GM20431 (cell line): Measurements from ENCODE around the gene CCNJL.

Experiments used
- in situ Hi-C: fragments of 300-500 bp; cut with MseI, MboI; formaldehyde crosslinking; loops from one replicate; pipeline ENCODE4 v1.15.0; 2020; ENCODE audit warnings: low sequenced_read_pairs; ENCODE audit not compliant: unreplicated experiment

The CCNJL gene

DNA sequence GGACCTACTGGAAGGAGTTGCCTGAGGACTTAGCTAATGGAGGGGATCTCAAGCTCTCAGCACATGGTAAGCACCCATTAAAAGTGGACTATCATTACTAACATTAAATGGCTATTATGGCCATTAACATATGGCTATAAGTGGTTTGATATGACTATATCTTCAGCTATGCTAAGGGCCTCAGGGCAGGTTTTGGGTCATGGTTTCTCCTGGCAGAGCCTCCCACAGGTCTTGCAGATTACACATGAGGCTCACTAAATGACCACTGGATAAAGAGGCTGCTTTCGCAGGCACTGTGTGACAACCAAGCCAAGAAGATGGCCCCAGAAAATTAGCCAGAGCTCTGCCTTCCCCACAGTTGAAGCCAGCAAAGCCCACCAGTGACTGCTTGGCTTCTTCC lies 15.4 kb downstream of the CCNJL start:
- in situ Hi-C loops: no loop called here

DNA sequence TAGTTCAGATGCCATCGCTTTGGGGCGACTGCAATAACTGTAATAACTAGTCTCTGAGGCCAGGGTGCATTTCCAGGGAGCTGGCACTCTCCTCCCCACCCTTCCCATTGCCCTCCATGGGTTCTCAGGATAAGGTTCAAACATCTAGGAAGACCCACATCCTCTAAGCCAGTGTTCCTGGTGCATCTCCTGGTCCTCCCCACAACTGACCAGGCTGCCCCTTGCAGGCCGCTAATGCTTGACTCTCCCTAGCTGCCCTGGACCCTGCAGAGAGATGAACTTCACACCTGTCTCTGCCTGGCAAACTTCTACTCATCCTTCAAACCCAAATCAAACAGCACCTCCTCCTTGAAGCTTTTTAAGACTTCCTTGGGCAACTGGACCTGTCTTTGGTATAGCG lies 15.9 kb downstream of the CCNJL start:
- in situ Hi-C loops: no loop called here

DNA sequence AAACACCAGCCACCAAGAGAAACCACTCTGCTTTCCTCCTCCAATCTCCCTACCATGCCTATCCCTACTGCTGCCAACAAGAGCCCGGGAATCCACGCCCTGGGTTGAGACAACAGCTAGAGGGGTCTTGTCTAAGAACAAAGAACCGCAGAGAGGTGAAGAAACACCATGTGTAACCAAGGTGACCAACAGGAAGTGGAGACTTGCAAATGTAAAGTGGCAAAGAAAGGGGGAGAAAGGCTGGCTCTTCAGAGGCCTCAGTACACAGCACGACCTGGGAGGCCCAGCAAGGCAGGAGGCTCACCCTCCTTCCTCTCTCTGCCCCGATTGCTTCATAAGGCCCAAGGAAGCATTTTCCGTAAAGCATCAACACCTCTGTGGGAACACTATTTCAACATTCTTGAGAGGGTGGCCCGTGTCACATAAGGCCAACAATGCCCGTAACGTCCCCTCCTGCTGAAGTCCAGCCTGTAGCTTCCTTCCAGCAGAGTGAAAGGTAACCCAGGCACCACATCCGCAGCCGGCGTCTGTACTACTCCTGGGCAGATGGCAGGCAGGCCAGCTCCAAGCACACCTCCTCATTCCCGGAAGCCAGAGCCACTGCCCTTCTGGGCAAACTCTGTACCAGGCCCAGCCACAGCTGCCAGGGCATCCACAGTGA lies 18.3 kb downstream of the CCNJL start:
- in situ Hi-C loops: no loop called here

DNA sequence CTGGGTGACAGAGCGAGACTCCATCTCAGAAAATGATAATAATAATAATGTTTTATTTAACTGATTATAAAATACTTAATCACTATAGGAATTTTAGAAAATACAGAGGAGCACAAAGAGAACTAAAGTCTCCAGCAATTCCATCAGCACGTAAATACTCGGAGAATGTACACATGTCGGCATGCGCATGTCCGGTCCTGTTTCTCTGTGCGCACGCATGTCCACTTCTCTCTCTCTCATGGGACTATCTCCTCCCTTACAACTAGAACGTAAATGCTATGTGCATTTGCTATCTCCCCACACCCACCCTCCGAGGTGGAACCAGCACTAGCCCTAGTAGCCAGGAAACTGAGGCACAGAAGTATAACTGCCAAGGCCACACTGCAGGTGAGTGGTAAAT lies 19.0 kb downstream of the CCNJL start:
- in situ Hi-C loops: no loop called here

DNA sequence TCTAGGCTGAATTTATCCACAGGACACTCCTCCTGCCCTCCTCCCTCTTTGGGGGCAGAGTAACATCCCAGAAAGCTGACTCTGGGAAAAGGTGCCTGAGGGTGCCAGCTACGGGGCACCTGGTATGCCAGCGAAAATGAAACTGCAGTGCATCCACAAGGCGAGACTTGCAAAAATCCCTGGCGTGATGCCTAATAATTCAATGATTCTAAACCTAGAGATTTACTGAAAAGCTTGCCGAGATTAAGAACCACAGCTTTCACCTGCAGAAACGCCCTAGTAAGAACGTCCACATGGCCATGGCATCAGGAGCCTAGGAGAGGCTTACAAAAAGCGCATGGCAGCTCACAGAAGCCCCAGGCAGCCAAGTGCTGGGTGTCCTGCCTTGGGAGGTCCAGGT lies 20.9 kb downstream of the CCNJL start:
- in situ Hi-C loops: no loop called here

DNA sequence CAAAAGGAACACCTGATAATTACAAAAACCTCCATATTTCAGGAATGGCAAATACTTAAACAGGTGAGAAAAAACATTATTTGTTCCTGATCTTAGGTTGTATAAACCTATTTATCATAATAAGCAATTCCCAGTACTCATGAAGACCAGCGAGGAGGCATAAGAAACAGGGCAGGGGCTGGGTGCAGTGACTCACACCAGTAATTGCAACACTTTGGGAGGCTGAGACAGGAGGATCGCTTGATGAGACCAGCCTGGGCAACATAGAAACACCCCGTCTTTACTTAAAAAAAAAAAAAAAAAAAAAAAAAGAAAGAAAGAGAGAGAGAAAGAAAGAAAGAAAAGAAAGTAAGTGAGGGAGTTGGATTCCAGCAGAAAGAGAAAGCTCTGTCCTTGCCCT lies 21.6 kb downstream of the CCNJL start:
- in situ Hi-C loops: no loop called here

DNA sequence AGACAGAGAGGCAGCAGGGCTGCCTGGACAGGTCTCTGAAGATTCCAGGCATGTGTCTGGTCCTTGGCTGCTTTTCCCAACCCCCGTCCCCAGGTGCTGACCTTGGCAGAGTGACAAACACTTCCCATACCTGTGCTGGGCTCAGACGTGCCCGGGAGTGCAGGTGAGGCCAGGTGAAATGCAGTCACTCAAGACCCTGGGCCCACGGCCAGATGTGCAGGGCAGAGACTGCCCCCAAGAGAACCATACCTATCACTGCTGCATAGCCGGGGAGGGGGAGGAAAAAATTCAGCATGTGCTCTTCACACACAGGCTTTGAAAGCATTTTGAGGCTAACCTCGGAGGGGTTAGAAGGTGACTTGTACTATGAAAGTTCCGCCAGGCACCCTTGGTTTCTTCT lies 22.6 kb downstream of the CCNJL start:
- in situ Hi-C loops: no loop called here

DNA sequence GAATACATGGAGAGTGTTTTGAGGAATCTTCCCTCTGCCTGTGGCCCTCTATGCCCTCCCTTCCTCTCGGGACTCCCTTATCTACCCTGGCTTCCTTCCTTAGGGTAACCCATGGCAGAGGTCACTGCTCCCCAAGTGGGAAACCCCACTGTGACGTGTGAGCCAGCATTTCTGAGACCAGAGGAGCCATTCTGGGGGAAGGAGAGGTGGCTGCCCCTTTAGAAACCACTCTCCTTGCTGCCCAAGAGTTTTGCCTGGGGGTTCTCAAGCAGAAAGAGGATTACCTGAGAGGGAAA lies 23.1 kb downstream of the CCNJL start:
- in situ Hi-C loops: no loop called here

DNA sequence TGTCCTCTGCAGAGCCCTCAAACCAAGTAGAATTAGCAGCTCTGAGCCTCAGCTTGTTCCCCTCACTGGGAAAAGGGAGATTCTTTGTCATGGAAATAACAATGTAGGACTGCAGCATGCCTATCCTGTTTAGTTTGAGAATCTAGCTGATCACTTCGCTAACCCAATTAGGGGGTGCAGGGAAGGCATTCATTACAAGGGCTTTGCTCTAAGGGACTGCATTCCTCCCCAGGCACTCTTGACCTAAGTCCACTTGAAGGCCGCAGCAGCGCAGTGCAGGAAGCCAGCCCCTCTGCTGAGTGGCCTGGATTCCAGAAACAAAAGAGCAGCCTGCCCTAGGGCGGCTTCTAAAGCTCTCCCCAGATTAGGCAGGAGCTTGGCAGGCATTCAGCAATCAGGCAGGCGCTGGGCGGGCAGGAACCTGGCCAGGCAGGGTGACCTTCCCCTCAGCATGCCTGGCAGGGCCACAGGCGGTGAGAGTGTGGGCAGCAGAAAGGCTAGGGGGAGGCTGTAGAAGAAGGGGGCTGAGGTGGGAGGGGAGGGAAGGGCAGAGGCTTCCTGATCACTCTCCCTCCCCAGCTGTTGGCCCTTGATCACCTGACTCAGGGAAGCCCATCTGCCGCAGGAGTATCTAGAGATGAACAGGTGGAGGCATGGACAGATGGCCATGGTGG lies 24.8 kb downstream of the CCNJL start:
- in situ Hi-C loops: no loop called here

DNA sequence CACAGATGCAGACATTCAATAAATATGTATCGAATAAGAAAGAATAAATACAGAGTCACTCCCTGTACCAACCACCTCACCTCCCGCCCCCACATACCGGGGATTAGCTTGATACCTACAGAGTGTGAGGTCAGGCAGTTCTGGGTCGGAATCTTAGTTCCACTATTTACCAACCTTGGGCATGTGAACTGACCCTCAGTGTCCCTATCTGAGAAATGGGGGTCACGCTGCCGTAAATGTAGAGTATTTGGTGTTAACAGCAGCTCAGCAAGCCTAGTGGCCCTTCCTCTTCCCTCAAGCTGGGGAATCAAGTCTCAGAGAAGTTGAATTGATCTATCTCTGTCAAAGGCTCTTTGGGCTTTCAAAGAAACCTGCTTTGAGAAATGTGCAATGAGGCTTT lies 25.4 kb downstream of the CCNJL start:
- in situ Hi-C loops: no loop called here

DNA sequence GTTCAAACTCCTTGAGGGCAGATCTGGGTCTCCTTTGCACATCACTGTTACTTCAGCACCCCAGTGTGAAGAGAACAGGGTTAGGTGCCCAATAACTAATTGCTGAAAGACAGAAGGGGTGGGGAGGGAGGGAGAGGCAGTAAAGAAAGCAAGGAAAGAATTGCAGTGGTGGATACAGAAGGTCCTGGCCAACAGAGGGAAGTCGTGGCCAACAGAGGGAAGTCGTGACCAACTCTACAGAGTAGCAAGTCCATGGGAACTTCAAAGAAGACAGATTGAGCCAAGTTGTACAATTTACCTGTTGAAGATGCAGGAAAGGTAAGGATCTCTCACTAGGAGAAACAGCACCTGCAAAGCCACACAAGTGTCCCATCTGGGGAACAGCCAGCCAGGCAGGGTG lies 27.0 kb downstream of the CCNJL start:
- in situ Hi-C loops: no loop called here

DNA sequence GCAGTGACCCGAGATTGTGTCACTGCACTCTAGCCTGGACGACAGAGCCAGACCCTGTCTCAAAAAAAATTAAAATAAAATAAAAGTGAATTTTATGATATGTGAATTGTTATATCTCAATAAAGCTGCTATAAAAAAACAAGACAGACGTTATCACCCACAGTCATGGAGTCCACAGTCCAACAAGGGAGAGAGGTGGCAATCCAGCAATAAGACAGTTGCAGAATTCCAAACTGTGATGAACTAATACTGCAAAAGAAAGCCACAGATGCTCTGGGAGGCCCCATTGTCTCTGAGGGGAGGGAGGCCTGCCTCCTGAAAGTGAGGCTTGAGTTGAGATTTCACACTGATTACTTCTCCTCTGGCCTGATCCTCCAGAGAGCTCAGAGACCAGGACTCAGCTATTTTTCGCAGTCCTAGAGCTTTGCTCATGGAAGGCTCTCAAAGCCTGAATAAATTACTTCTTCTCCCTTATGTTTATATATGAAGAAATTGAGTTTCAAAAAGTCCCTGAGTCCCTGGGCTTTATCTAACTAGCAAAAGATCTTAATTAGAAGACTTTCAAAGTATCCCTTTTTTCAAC lies 28.0 kb downstream of the CCNJL start:
- in situ Hi-C loops: no loop called here

DNA sequence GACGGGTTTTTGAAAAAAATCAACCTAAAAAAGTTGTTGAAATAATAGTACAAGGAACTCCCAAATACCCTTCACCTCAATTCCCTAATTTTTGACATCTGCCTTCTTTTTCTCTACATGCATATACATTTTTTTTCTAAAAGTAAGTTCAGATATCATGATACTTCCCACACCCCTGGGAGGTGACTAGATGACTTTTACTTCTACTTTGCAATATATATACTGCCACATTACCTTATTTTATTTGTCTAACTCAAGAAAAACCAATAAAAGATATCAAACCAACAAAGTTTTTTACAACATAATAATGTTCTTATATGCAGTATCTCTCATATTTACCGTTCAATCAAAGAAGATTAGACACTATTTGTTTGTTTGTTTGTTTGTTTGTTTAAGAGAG lies 31.1 kb downstream of the CCNJL start:
- in situ Hi-C loops: no loop called here

DNA sequence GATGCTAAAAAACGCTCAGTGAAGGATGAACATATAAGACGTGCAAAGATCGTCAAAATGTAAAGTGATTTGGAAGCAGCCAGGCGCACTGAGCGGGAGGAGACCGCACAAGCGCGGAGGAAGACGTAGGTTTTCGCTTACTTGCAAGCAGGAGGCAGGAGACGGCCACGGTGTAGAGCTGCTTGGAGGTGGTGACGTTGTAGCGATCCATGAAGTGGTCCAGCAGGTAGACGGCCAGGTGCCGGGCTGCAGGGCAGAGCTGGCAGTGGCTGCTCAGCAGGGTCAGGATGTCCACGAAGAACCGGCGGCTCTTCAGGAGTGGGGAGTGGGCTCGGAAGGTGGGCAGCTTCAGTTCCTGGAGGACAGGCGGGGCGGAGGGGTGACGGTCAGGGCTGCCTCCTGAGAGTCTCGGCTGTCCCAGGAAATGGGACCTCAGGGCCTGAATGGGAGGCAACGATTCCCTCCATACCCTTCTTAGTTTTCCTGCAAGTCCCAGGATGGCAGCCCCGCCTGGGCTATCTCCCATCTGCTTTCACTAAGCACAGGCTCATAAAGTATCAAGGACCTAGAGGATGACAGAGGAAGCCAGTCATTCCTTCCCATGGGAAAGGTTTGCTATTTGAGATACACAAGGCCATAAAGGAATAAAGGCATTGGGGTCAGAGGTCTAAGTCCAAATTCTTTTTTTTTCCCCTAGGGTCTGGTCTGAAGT lies 31.8 kb downstream of the CCNJL start:
- in situ Hi-C loops: no loop called here

DNA sequence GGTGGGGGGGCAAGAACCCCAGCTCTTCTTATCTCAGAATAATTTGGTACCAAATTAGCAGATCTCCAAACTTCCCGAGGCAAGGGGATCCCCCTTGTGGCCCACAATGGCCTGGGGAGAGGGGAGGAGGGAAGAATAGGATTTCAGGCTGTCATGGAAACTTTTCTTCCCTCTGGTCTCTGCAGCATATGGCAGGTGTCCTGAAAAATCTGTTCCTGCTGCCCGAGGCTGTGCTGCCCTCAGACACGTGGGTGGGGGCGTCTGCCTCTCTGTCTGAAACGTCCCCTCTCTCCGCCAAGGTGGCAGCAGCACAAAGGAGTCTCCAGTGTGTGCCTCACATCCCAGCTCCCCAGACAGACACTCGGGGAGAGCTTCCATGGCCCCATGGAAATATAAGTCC lies 34.0 kb downstream of the CCNJL start:
- in situ Hi-C loops: no loop called here

DNA sequence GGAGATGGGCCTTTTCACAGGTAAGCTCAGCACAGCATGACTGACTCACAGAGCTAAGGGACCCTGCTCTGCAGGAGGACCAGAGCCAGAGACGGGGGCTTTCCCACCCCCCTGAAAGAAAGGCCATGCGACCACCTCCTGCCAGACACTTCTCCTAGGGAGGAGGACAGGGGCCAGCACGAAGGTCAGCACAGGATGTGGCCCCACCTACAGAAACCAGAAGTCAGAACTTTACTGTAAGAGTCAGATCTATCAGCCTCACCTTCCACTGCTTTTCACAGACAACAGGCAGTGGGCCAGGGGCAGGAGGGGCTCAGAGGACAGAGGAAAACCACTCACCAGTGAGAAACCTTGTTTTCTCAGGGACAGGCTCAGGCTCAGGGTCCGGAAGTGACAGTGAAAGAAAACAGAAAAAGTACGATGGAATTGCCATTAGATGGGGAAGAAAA lies 37.9 kb downstream of the CCNJL start:
- in situ Hi-C loops: no loop called here

DNA sequence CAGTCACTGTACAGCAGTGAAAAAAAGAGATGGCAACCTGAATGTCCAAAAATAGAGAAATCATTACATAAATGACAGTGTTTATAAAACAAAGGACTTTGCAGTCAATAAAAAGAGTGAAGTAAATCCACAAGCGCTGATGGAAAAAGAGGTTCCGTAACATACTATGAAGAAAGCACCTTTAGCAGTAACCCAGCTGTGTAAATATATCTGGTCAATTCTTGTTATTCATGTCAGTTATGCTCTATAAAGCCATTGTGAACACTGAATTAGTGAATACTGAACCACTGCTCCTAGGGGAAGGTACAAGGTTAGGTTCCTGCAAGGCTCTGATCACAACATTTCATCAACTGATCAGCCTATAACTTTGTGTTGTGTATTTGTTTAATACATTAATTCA lies 39.5 kb downstream of the CCNJL start:
- in situ Hi-C loops: no loop called here

DNA sequence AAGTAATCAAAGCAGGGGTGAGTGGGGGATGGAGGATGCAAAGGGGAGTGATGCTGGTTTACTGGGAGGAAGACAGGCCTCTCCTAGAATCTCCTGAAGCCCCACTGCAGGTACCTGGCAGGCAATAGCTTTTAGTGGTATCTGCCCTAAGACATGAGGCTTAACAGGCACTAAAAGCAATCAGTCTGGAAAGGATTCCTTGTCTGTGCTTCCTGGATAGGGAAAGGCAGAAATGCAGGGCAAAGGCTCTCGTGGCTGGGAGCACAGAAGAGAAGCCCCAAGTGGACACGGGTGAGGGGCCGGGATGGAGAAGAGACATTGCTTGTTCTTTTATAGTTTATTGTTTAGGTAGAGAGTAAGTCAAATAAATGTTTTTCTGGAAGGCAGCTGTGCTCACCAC lies 40.1 kb downstream of the CCNJL start:
- in situ Hi-C loops: no loop called here

DNA sequence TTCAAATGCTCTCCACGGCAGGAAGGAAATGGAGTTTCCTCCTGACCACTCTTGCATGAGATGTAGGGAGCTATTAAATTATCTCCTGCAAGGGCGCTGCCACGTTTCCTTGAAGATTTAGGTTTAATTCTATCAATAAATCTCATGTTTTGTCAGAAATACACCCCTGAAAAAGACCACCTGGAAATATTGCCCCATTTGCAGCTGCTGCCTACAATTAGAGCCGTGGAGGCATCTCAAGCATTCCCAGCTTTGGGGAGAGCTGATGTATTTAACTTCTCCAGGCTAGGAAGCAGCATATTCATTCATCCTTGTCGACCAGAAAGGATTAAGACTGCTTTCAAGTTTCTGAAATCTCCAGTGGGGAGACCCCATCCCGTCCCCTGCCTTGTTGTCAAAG lies 40.5 kb downstream of the CCNJL start:
- in situ Hi-C loops: no loop called here

DNA sequence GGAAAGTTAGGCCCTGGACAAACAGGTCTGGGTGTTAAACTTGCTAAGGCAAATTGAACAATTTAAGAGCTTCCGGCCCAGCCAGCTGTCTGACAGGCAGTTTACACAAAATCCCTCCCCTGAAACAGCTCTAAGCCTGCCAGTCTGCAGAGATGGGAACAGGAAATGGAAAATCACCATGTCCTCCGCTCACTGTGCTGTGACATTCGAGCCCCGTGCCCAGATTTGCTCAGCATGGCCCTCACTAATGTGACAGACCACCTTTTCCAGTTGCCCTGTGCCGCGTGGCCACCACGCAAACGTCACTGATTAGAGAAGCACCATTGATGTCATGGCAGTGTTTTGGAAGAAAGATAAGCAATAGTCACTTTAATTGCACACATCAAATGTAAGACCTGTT lies 41.0 kb downstream of the CCNJL start:
- in situ Hi-C loops: no loop called here

DNA sequence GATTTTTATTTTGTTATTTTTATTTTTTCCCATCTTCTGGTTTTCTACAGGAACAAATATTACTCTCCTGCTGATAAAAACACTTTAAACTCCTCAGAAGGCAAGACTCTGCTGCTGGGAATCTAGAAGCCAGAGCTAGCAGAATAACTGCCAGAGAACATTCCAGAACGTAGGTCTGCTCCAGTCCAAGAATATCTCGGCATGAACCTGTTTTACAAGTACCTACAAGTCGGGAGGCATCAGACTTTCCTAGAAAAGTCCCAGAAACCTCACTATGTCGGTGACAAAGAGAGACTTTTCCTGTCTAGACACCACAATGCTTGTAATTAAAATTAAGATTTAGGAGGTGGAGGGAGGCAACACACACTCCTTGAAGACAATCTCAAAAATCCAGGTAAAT lies 41.7 kb downstream of the CCNJL start:
- in situ Hi-C loops: no loop called here
